Bone marrow (tissue), 2 donors: Measurements from ENCODE around the gene PCDH12.

Experiments used
- DNase-seq, 2 donors: peaks; one replicate each; lab custom pipeline; 2025; lab: John Stamatoyannopoulos, UW

The PCDH12 gene

DNA sequence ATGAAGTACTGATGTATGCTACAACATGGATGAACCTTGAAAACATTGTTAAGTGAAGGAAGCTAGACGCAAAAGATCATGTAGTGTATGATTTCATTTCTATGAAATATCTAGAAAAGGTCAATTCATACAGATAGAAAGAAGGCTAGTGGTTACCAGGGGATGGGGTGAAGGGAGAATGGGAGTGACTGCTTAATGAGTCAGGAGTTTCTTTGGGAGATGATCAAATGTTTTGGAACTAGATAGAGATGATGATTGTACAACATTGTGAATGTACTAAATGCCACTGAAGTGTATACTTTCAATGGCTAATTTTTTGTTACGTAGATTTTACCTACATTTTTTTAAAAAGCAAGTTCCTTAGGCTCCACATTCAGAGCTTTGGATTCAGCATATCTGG lies 49.2 kb downstream of the PCDH12 start:
- DNase-seq = no peak

DNA sequence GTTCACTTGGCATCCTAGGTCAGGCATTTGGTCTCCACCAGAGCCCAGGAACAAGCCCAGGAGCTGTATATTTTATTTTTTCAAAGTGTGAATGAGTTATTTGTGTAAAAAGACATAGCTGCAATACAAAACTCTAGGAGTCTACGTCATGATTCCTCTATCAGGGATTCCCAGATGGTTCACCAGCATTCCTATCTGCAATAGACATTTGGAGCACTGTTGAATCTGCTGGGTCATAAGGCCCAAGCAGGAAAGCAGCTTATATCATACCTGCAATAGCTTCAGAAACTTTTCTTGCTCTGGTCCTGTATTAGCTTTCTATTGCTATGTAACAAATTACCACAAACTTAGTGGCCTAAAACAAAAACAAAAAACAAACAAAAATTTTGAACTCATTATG lies 51.0 kb downstream of the PCDH12 start:
- DNase-seq = no peak

DNA sequence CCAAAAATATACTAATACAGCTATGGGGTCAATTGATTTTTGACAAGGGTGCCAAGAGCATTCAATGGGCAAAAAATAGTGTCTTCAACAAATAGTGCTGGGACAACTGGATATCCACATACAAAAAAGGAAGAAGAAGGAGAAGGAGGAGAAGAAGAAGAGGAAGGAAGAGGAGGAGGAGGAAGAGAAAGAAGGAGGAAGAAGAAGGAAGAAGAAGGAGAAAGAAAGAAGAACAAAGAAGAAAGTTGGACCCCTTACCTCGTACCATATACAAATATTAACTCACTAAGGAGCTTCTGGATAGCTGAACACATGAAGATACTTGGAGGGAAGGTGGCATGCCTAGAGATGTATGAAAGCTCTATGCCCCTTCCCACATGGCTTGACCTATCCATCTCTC lies 51.5 kb downstream of the PCDH12 start:
- no peak for DNase-seq

DNA sequence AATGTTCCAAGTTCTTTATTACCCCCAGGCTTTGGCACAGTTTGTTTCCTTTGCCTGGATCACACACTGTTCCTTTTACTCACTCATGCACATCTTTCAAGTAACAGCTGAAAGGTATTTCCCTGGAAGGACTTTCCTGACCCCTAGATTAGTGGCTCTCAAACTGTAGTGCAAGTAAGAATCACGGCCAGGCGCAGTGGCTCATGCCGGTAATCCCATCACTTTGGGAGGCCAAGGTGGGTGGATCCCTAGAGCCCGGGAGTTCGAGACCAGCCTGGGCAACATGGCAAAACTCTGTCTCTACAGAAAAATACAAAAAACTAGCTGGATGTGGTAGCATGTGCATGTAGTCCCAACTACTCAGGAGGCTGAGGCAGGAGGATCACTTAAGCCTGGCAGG lies 53.5 kb downstream of the PCDH12 start:
- DNase-seq = no peak

DNA sequence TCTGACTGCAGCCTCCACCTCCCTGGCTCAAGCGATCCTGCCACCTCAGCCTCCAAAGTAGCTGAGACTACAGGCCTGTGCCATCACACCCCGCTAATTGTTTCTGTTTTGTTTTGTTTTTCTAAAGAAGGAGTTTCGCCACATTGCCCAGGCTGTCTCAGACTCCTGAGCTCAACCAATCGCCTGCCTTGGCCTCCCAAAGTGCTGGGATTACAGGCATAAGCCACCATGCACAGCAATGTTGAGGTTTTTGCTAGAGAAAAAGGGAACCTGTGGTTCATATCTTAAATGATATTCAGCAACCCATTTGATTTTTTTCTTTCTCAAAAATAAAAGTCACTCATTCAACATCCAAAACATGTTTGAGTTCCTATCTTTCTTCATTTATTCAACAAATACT lies 54.7 kb downstream of the PCDH12 start:
- no peak for DNase-seq

DNA sequence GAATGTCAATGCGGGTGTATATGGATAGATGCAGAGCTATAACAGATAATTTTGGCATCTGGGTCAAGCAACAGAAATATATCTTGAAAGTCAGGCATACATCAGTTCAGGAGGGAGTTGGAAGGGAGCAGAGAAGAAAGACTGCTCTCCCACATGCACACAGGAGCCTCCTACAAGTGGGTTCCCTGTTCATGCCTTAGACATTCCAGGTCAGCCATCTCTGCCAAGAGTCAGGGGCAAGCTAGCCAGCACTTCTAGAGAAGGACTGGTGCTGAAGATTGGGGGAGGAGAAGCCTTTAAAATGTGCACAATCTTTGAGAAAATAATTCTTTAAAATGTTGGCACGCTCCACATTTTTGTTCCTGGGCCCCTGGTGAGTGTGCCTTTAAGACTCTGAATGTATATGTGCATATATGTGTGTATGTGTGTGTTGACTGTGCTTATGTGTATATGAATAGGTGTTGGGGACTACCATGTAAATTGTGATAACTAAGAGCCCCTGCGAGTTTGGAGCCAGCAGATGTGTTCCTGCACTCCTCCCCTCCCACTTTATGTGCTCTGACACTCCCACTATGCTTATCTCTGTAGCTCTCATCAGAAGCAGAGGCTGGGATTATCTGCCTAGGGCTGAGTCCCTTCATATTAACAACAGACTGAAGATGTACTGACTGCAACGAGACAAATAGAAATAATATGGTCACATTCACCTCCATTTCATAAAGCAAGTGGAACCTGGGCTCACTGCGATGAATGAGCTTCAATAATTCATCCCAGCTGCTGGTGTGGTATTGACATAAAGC lies 55.8 kb downstream of the PCDH12 start:
- no peak for DNase-seq

DNA sequence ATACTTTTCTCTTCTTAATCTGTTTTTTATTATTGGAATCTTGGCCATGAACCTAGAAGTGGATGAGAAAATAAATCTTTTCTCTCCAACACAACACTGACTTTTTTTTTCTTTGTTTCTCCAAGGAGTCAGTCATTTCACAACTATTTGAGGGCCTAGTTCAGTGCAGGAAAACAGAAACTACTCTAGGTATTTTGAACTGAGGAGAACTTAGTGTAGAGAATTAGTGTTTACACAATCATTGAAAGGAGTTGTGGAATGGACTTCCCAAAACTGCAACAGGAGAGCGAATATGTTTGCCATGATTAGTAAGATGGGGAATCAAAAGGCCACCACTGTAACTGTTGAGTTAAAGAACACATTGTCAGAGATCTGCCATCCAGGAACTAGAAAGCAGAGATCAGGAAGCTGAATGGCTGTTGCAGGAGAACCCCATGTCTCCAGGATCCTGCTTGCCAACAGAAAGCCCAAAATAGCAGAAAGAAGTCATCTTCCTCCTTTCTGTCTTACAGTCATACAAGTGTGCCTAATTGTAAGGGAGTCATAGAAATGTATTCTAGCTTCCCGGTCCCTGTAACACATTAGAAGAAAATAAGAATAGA lies 59.5 kb downstream of the PCDH12 start:
- DNase-seq = no peak

DNA sequence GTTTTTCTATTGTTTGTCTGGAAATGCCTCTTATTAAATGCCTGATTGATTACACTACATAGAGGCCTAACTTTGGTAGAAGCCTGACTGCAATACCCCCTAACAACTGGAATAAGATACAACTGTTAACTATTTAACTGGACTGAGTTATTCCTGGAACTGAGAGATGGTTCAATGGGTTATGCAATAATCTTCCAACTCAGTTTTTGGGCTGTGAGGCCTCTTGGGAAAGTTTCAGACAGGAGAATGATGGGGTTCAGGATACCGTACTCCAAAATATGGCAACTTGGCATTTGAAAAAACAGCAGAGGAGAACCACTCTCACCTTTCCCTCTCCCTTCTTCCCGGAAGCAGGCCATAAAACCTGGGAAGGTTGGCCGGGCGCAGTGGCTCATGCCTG lies 60.6 kb downstream of the PCDH12 start:
- no peak for DNase-seq
